Measurements from ENCODE around the gene PPP4C. TPM values are rescaled to one million over a fixed set of nuclear protein-coding genes. Genes with fewer than 3 reads are reported as not detected.

The PPP4C gene
- total RNA-seq, 4 donors from 2014 or later, result 49.8 to 59.1 (median 56.3) TPM

DNA sequence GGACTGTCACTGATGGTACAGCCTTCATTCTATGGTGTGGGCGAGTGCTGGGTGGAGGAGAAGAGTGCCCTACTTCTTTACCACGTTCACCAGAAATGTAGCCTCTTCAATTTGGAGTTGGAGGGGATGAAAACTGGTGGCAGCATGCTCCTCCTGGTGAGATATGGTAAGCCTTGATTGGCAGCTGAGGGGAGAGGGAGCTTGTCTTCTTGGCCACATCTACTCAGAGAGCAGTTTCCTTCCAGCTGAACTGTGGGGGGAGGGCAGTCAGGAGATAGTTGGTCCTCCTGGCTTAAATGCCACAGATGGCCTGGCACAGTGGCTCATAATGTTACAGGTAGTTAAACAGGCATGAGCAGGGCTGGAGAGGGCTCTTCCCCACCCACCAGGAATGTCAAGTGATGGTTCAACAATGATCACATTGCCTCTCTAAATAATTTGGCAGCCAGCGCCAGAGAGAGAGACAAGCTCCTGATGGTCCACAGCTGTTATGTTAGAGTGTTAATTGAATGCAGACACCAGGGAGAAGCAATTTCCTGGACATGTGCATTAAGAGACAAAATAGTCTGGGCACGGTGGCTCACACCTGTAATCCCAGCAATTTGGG lies 56.2 kb downstream of the PPP4C start:
- TF ChIP-seq, protein P1, sequence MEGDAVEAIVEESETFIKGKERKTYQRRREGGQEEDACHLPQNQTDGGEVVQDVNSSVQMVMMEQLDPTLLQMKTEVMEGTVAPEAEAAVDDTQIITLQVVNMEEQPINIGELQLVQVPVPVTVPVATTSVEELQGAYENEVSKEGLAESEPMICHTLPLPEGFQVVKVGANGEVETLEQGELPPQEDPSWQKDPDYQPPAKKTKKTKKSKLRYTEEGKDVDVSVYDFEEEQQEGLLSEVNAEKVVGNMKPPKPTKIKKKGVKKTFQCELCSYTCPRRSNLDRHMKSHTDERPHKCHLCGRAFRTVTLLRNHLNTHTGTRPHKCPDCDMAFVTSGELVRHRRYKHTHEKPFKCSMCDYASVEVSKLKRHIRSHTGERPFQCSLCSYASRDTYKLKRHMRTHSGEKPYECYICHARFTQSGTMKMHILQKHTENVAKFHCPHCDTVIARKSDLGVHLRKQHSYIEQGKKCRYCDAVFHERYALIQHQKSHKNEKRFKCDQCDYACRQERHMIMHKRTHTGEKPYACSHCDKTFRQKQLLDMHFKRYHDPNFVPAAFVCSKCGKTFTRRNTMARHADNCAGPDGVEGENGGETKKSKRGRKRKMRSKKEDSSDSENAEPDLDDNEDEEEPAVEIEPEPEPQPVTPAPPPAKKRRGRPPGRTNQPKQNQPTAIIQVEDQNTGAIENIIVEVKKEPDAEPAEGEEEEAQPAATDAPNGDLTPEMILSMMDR (IDR thresholded peaks at IDR 0.05), result no peak
- ATAC-seq (ENCODE audit: low FRiP score), result no peak

DNA sequence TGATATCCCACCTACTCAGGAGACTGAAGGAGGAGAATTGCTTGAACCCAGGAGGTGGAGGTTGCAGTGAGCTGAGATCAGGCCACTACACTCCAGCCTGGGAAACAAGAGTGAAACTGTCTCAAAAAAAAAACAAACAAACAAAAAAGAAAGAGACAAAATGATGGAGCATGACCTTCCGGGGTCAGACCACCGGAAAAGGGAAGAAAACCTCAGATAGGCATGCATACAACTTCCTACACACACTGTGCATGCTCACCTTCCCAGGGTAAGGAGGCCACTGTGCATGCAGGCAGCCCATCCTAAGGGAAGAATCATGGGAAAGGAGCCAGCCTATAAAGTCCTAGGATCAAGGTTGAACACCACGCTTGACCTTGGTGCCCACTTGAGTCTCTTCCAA lies 56.8 kb downstream of the PPP4C start:
- TF ChIP-seq, protein P1 (IDR thresholded peaks at IDR 0.05), result no peak
- DNase-seq (ENCODE audit: low spot score) (no peak), ATAC-seq (ENCODE audit: low FRiP score) (no peak)

More for the DNA sequence above, 56.2 kb downstream of the PPP4C start:
- no peak for DNase-seq (ENCODE audit: low spot score)

Other genes with a start within 250 kb of the PPP4C start
- gene CDIPT, start 212.8 kb upstream of the PPP4C start, total RNA-seq, result 100 to 1,000 TPM; 101 to 156 (median 104) TPM
- 10 to 100 TPM in 1 of 4 donors, 1 to 10 TPM in 2, under 1 TPM in 1; 0.63 to 11.5 (median 4.2) TPM for gene SEZ6L2, start 176.4 kb upstream of the PPP4C start, total RNA-seq
- 10 to 100 TPM in 2 of 4 donors, 1 to 10 TPM in 1, not detected in 1; 4.0 to 14.0 (median 10.6) TPM for gene ASPHD1, start 175.5 kb upstream of the PPP4C start, total RNA-seq
- 10 to 100 TPM in 3 of 4 donors, 1 to 10 TPM in 1; 7.1 to 44.5 (median 20.0) TPM for gene KCTD13, start 149.8 kb upstream of the PPP4C start, total RNA-seq
- gene TMEM219, start 113.9 kb upstream of the PPP4C start, total RNA-seq, result 100 to 1,000 TPM in 3 of 4 donors, 10 to 100 TPM in 1; 78.4 to 135 (median 110) TPM
- 10 to 100 TPM; 25.1 to 90.0 (median 43.2) TPM for gene TAOK2, start 102.1 kb upstream of the PPP4C start, total RNA-seq
- gene HIRIP3, start 80.4 kb upstream of the PPP4C start, total RNA-seq, result 10 to 100 TPM in 1 of 4 donors, 1 to 10 TPM in 3; 5.6 to 22.2 (median 9.8) TPM
- 100 to 1,000 TPM in 1 of 4 donors, 10 to 100 TPM in 3; 22.8 to 113 (median 31.1) TPM for gene INO80E, start 79.8 kb upstream of the PPP4C start, total RNA-seq
- 1 to 10 TPM in 2 of 4 donors, under 1 TPM in 1, not detected in 1; 0.95 to 2.3 (median 1.2) TPM for gene DOC2A, start 65.0 kb upstream of the PPP4C start, total RNA-seq
- not detected for gene C16orf92, start 52.8 kb upstream of the PPP4C start, total RNA-seq
- not detected for gene TLCD3B, start 44.7 kb upstream of the PPP4C start, total RNA-seq
- 100 to 1,000 TPM; 468 to 864 (median 772) TPM for gene ALDOA, start 10.2 kb upstream of the PPP4C start, total RNA-seq
- gene TBX6, start 15.9 kb downstream of the PPP4C start, total RNA-seq, result under 1 TPM in 2 of 4 donors, not detected in 2; 0.36 to 0.56 TPM
- 10 to 100 TPM; 33.0 to 93.7 (median 74.9) TPM for gene YPEL3, start 20.2 kb downstream of the PPP4C start, total RNA-seq
- gene GDPD3, start 37.5 kb downstream of the PPP4C start, total RNA-seq, result 1 to 10 TPM; 1.6 to 6.3 (median 2.8) TPM
- gene MAPK3, start 47.2 kb downstream of the PPP4C start, total RNA-seq, result 100 to 1,000 TPM in 1 of 4 donors, 10 to 100 TPM in 3; 58.1 to 149 (median 87.0) TPM
- gene CORO1A, start 107.6 kb downstream of the PPP4C start, total RNA-seq, result 100 to 1,000 TPM in 1 of 4 donors, 10 to 100 TPM in 3; 31.6 to 109 (median 50.0) TPM
- 100 to 1,000 TPM; 152 to 366 (median 206) TPM for gene BOLA2B, start 117.7 kb downstream of the PPP4C start, total RNA-seq
- gene SLX1A, start 117.9 kb downstream of the PPP4C start, total RNA-seq, result 10 to 100 TPM; 21.7 to 52.7 (median 44.2) TPM
- gene SULT1A3, start 123.3 kb downstream of the PPP4C start, total RNA-seq, result 10 to 100 TPM; 14.0 to 32.3 (median 18.3) TPM
- gene NPIPB13, start 172.5 kb downstream of the PPP4C start, total RNA-seq, result 10 to 100 TPM in 1 of 4 donors, 1 to 10 TPM in 3; 2.8 to 14.7 (median 5.9) TPM